GM21576 (cell line): Measurements from ENCODE around the gene RDX.
"Not testable (repeated sequence)": the region's sequence is repeated elsewhere in the genome, so short reads cannot be mapped to it uniquely, and the experiment has no call there.

Experiments
- ATAC-seq: cut with Tn5 transposase; IDR thresholded peaks from one replicate; pipeline ENCODE4 v1.9.1; 2021; ENCODE audit warnings: mild to moderate bottlenecking, moderate library complexity; ENCODE audit not compliant: unreplicated experiment

RDX gene

DNA sequence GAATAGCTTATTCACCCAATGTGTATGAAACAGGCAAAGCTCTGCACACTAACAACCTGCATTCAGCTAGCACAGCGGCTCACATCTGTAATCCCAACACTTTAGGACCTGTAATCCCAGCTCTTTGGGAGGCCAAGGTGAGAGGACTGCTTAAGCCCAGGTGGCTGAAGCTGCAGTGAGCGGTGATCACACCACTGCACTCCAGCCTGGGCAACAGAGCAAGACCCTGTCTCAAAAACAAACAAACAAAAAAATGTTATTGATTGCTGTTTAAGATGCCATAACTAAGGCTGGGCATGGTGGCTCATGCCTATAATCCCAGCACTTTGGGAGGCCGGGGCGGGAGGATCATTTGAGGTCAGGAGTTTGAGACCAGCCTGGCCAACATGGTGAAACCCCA is 15.8 kb downstream of the RDX start:
- ATAC-seq = not testable (repeated sequence)

DNA sequence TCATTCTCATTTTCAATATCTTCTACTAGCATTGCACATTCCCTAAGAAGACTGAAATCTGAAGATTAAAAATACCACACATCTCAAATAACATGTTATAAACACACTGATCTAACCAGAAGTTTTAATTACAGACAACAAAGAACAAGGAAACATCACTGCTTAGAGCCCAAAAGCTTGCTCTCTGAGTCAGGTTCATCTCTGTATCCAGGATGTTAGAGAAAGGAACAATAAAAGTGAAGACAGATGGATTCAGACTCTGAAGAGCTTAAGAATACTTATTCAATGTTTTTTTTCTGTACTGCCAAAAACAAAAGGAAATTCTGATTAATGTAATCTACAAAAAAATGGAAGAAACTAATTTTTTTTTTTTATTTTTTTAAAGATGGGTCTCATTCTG is 16.5 kb downstream of the RDX start:
- no peak for ATAC-seq

DNA sequence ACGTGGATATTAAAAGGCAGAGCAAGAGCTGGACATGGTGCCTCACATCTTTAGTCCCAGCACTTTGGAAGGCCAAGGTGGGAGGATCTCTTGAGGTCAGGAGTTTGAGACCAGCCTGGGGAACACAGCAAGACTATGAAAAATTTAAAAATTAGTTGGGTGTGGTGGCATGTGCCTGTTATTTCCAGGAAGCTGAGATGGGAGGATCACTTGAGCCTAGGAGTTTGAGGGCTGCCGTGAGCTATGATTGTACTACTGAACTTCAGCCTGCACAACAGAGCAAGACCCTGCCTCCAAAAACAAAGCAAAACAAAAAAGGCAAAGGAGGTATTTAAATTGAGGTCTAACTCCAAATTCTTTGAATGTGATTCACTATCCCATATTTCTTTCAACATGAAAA is 23.5 kb downstream of the RDX start:
- no peak for ATAC-seq

DNA sequence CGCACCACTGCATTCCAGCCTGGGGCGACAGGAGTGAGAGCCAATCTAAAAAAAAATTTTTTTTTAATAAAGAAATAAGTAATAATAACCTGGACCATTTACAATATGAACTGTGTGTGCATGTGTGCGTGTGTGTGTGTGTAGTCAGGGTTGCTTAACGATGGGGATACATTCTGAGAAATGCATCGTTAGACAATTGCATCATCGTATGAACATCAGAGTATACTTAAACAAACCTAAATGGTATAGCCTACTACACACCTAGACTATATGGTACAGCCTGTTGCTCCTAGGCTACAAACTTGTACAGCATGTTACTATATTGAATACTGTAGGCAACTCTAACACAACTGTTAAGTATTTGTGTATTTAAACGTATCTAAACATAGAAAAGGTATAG is 26.4 kb downstream of the RDX start:
- no peak for ATAC-seq

DNA sequence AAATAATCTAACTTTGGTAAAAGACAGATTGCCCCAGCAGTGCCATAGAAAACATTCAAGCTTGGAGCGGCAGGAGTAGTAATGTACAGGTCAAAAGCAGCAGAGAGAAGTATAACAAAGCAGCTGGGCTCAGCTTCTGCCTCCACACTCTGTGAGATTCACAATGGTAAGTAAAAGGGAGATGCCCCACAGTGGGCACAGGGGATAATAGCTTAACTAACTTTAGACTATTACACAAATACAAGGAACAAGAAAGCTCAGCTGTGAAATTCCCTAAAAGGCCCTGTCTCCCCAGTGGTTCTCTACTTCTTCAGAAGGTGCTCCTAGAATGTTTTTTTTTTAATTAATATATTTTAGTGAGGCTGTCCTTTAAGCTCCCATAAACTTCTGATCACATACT is 28.0 kb downstream of the RDX start:
- ATAC-seq = no peak

DNA sequence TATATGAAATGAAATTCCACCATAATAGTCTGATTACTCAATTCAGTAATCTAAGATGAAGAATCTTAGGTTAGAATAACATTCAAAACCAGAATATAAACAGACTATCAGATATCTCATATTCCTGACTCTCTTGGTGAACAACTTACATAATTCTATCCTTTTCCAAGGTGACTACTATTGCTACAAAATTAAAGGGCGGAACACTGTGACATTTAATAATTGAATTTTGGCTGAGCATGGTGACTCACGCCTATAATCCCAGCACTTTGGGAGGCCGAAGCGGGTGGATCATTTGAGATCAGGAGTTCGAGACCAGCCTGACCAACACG is 34.4 kb downstream of the RDX start:
- no peak for ATAC-seq

DNA sequence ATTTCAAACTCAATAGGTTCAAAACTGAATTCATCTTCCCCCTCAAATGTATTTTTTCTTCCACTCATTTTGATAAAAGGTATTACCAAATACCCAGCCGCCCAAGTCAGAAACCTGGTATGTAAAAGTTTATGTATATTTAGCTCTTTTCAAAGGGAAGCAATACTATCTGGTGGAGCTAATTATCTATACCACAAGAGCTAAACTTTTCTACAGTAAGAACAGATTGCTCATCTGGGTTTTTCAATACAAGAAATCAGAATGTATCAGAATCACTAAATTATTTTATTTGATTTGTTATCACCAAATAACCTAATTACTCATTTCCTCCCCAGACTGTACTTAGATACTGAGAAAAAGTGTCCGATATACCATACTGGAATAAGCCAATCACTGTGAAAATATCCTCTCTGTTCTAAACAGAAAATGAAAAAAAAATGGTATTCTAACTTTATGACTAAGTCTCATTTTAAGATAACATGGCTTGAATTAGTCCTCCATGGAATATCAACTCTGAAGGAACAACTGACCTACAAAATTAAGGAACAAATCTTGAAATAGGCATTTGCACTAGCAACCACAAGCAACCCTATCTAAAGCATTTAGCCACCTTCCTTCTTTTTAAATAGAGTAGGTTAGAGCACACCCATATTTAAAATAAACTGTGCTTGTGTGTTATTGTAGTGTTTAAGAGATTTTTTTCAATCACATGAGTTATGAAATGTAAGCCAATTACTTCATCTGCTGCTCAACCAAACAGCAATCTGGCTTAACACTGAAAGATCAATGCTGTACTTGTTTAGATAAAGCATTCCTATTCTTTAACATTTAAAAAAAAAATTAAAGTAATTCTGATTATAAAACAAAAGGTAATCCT is 35.0 kb downstream of the RDX start:
- no peak for ATAC-seq

DNA sequence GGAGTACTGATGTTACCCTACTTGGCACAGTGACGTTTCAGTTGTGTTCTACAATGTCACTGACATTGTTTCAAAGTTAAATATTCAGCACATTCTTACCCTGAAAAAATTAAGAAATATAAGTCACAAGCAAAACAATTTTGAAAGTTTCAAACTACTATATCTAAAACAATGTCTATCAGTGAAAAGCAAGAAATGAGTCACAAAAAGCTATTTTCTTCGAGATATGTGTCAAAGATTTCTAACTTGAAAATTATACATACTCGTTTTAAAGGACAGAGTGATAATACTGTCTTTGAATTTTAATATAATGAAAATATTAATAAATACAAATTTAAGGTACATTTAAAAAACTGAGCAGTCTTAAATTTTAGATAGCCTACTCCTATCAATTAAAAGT is 42.9 kb downstream of the RDX start:
- ATAC-seq = no peak

DNA sequence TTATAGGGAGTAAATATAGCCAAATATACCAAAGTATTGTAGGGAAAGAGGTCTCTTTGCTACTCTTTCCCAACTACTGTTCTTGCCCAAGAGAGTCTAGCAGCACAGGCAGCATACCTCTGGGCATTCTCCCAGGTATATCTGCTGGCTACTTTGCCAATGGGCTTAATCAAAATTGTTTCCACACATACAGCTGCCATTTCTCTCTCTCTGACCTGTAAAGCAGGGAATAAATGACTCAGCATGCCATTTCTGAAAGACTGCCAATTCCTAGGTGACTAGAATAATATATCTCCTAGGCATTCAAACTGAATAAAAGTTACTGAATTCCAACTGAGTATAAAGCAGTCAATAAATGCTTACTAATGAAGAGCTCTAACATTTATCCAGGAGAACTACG is 44.6 kb downstream of the RDX start:
- no peak for ATAC-seq

DNA sequence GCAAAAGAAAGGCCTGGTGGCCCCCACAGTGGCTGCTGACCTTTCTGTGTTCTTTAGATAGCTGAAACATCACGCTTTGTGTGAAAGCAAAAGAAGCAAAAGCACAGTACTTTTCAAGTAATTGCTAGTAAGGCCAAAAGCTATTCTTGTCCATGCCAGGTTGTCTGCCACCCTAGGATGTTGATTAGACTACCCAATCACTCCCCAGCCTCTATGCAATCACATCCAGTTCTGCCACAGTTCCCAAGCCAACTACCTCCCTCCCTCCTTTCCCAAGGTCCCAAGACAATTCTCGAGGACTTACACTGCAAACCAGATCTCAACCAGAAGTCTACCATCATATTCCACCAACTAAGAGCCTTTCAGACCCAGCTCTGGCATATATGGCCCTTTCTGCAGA is 46.2 kb downstream of the RDX start:
- no peak for ATAC-seq

DNA sequence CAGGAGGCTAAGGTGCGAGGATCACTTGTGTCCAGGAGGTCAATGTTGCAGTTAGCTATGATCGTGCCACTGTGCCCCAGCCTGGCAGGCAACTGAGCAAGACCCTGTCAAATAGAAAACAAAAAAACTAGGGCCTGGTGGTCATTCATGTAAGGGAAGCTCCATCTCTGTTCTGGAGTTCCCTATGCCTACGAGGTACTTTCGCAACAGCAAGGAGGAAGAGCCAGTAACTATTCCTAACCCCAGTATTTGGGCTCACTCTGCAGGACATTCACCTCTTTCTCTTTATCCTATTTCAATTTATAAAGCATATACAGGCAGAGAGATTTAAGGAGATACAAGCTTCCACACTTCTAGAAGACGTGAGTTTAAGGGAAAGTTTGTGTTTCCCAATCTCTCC is 46.6 kb downstream of the RDX start:
- no peak for ATAC-seq

DNA sequence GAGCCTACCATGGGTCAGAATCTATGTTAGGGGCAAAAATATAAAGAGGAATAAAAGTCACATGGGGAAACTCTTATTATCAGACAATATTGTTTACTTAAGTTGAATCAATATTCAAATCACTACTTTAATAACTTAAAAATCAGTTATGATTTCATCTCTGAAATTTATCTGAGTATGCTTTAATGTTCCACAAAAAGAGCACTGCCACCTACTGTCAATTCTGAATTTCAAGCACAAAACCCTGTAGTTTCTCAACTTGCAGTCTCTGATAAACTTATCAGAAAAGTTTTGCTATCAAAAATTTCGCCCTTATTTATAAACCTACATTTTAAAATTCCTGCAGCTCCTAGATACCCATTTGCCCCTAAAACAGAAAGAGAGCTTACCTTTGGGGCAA is 47.3 kb downstream of the RDX start:
- ATAC-seq = no peak

DNA sequence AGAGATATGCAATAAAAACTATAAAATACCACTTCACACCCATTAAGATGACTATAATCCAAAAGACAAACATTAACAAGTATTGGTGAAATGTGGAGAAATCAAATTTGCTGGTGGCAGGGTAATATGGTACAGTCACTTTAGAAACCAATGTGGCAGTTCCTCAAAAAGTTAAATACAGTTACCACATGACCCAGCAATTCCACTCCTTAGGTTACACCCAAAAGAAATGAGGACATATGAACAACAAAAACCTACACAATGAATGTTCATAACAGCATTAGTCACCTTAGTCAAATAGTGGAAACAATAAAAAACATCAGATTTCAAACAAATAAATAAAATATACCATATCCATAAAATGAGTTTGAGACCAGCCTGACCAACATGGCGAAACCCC is 52.6 kb downstream of the RDX start:
- ATAC-seq = no peak

DNA sequence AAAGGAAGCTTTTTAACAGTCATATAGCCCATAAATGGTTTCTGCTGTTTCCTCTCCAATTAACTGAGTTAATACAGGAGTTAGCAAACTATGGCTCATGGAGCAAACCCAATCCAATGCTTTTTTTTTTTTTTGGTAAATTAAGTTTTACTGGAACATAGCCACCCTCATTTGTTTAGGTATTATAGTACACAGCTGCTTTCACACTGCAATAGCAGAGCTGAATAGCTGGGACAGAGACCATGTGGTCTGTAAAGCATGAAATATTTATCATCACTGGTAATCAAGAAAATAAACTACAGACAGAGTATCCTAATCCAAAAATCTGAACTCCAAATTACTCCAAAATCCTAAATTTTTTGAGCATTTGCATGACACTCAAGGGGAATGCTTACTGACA is 53.7 kb downstream of the RDX start:
- no peak for ATAC-seq

DNA sequence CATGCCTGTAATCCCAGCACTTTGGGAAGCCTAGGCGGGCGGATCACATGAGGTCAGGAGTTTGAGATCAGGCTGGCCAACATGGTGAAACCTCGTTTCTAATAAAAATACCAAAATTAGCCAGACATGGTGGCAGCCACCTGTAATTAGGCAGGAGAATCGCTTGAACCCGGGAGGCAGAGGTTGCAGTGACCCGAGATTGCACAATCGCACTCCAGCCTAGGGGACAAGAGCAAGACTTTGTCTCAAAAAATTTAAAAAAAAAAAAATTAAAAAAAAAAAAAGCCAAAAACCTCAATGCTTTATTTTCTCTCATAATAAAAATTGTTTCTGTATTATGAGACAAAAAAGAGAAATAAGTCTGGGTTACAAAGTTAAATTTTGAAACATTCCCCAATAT is 54.2 kb downstream of the RDX start:
- no peak for ATAC-seq

DNA sequence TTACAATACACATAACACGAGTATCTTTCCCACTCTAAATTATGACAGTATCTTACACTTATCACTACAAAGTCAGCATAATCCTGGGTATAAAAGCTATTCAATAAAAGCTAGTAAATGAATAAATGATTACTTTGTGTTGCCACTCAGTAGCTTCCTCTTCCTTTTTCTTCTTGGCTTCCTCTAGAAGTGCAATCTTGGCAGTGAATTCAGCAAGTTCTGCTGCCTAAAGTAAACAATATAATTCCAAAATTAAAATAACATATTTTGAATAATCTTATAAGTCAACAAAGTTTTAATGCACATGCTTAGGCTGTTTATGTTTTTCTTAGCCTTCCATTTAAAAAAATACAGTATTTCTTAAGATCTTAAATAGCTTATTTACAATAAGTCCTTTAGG is 60.4 kb downstream of the RDX start:
- no peak for ATAC-seq

DNA sequence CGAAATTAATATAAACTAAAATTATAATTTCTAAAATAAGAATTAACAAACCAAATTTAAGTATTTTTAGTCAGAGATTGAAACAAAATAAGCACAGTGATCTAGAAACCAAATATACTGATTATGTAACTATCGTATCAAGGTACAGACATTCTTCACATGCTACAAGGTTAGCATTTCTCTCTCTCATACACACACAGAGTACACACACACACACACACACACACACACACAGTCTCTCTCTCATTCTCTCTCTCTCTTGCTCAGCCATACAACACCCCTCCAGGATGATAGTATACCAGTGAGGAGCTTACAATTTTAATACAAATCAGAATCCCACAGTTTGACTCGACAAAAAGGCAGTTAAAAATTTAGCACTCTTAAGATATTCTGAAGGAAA is 66.0 kb downstream of the RDX start:
- ATAC-seq = no peak

DNA sequence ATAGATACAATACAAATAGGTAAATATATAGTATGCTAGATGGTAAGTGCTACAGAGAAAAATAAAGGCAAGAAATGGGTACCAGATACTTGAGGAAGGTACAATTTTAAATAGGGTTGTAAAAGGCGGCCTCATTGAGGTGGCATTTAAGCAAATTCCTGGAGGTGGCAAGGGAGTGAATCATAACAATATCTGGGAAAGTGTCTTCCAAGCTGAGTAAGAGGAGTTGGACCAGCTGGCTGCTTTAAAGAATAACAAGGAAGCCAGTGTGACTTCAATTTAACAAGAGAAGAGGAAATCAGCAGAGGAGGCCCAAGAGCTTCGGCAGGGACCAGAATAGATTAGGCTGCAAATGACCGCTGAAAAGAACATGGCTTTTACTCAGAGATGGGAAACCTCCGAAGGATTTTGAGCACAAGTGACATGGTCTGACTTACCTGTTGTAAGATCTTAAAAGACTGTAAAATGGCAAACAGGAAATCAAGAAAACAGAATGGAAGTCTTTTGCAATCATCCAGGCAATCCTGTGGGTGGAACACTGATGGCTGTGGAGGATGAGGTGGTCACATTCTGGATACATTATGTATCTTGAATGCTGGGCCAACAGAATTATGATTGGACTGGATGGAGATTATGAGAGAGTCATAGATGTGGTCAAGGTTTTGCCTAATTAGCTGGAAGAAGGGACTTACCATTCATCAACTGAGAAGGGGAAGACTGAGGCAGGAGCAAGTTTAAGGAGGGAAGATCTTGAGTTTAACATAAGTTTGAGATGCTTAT is 77.2 kb downstream of the RDX start:
- ATAC-seq = no peak

DNA sequence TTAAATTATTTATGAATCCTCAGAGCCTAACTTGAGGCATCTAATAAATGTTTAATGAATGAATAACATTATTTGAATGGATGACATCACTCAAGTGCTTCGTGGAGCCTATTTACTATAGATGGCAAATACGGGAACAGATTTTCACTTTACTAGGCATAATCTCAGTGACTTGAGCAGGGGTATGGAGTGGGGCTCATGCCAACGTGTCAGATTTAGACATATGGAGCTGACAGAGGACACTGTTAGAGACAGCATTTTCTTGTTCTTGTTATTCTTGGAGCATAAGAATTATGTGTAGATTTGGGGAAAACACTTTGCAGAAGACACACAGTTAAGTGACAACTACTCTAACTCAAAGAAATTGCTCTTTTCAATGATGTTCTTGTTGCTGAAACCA is 78.5 kb downstream of the RDX start:
- no peak for ATAC-seq

DNA sequence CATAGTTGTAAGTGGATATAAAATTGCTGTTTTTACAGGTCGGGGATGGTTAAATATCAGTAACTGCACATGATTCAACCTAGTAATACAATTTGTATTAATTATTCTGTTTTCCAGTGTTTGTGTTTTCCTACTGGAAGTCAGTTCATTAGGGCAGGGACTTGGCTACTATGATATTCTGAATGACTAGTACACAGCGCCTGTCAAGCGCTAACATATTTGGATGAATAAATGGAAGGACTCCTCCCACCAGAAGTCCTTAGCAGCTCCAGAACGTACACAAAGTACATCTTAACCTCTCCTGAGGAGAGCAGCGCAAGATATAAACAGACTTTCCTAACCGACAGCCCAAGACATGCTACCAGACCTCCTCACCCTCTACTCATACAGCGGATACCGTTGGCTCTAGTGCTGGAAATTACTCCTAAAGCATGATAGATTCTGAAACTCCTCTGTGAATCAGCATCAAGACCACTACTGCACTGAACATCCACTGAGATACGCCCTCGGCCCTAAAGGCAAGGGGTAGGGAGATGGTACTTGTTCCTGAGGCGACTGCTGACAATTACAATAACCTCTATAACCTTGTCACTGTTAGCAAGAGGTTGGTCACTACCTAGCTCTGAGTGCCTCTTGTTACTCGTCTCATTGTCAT is 79.1 kb downstream of the RDX start:
- no peak for ATAC-seq

DNA sequence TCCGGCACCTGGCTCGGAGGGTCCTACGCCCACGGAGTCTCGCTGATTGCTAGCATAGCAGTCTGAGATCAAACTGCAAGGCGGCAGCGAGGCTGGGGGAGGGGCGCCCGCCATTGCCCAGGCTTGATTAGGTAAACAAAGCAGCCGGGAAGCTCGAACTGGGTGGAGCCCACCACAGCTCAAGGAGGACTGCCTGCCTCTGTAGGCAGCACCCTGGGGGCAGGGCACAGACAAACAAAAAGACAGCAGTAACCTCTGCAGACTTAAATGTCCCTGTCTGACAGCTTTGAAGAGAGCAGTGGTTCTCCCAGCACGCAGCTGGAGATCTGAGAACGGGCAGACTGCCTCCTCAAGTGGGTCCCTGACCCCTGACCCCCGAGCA is 87.1 kb downstream of the RDX start:
- not testable (repeated sequence) for ATAC-seq

DNA sequence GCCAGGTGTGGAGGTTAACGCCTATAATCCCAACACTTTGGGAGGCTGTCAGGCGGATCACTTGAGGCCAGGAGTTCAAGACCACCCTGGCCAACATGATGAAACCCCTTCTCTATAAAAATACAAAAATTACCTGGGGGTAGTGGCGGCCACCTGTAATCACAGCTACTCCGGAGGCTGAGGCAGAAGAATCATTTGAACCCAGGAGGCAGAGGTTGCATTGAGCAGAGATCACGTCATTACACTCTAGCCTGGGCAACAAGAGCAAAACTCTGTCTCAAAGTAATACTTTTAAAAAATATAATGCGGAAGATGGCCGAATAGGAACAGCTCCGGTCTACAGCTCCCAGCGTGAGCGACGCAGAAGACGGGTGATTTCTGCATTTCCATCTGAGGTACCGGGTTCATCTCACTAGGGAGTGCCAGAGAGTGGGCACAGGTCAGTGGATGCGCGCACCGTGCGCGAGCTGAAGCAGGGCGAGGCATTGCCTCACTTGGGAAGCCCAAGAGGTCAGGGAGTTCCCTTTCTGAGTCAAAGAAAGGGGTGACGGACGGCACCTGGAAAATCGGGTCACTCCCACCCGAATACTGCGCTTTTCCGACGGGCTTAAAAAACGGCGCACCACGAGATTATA is 87.6 kb downstream of the RDX start:
- not testable (repeated sequence) for ATAC-seq
